GM19455 (cell line): ENCODE measurements around the gene SLC52A1.

Source experiments
- ATAC-seq: cut with Tn5 transposase; IDR thresholded peaks from one replicate; pipeline ENCODE4 v1.9.1; 2021; ENCODE audit not compliant: unreplicated experiment

Gene SLC52A1

DNA sequence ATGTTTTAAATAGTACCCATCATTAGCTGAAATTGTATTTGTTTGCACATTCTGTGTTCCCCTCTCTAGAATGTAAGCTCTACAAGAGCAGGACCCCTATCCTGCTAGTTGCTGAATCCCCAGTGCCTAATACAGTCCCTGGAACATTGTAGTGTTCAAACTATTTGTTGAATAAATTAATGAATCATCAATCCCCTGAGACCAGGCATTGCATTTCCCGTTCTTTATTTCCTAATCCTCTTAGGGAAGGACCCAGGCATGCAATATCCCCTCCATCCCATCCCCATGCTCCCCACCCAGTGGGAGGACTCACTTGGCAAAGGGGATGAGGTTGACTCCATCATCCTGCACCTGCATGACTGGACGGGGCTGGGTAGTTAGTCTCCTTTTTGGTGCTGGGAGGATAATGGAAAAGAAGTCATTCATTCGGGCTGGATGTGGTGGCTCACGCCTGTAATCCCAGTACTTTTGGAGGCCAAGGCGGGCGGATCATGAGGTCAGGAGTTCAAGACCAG, 41.1 kb downstream of the SLC52A1 start:
- ATAC-seq: no peak

DNA sequence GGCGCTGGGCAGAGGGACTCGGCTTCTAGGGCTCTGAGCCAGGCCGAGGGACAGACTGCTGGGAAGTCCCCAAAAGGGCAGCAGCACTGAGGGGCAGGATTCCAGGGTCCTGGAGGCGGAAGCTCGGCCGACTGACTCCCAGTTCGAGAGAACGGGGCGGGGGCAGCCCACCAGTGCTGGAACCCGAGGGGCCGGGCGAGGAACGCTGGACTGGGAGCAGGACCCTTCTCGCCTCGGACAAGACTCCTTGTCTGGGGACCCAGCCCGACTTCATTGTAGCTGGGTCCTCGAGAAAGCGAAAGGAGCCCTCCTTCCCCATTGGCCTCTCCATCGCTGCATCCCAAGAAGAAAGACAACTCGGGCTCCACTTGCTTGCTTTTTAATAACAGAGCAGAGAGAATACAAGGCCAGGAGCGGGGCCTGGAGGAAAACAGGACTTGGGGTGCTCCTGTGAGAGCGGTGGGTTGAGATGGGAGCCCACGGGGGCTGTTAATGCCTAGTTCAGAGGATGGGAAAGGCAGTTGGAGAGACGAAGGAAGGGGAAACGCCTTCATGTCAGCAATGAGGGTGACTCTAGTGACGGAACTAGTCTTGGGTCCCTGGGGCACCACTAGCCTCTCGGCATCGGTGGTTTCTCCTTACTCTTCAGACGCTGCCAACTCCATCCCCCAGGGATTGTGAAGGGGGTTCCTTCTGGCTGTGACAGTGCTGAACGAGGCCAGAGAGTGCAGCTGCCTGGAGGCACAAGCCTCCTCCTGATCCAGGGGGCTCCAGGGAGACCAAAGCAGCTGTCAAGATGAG, 47.3 kb downstream of the SLC52A1 start:
- no peak for ATAC-seq

DNA sequence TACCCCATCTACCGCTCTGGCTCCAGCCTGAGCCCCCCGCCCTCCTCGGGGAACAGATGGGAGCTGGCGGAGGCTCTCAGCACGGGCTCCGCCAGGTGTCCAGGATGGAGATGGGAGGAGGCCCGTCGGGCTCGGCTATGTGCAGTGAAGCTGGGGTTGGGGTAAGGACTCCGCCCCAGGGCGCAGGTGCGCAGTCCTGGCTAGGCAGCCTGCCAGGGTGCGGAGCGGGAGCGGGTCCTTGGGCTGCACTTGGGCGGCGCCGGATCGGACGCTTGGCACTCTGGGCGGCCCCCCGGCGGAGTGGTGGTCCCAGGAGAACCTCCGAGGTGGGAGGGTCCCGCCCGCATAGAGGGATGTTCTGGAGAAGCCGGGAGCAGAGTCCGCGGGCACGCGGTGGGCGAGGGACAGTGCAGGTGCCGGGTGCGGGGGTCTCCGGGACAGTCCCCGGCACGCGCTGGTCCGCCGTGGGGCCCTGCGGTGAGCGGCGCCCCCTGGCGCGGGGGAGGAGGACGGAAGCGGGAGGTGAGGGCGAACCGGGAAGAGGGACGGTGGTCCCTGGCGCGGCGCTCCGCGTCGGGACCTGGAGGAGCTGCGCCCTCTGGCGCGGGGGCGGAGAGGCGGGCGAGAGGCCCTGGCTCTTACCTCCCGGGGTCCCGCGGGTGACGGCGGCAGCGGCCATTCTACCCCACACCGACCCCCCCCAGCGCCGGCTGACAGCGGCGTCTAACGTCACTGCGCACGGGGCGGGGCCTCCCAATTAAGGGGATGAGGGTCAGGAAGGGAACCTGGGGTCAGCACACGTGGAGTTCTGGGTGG, 48.1 kb downstream of the SLC52A1 start, which contains the start of gene CAMTA2:
Gene CAMTA2, minus strand, starts transcription at position 725 of the 816 bp plus-strand sequence. CDS start 1,453 bp downstream, outside the sequence.
- ATAC-seq: peak; percentile 59

DNA sequence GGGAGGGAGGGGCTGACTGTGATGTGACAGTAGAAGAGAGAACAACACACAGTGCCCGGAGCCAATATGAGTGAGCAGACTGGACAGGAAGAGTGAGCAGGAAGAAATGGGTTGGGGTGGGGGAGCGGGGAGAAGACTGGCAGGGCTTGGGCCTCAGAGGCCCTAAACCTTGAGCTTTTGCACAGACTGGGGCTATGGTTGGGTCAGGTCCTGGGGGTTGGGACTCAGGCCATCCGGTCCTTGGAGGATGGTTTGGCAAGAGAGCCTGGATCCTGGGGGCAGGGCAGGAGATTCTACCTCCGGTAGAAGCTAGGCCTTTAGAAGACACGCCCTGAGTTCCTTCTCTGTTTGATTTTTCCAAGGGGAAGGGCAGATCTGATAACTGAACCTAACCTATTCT, 48.8 kb downstream of the SLC52A1 start:
- no peak for ATAC-seq
